Mucosa of descending colon (tissue), 3 donors: ENCODE results near the gene SUMF2. TPM values are rescaled to one million over a fixed set of nuclear protein-coding genes. Genes with fewer than 3 reads are reported as not detected.
"Not testable (repeated sequence)": the region's sequence is repeated elsewhere in the genome, so short reads cannot be mapped to it uniquely, and the experiment has no call there.

Experiments used
- ATAC-seq: fragments of 200-7000 bp; cut with Tn5 transposase; one replicate; pipeline ENCODE4 v1.9.1; 2020; ENCODE audit warnings: mild to moderate bottlenecking, moderate library complexity
- DNase-seq, 3 donors: peaks; one replicate each; pipeline ENCODE4 v3.0.0-alpha.2; 2020
- H3K36me3 ChIP-seq: fragments of 200-600 bp; one replicate; pipeline ENCODE4 v1.8.0; 2021; ENCODE audit warnings: low read depth, mild to moderate bottlenecking
- H3K4me1 ChIP-seq: fragments of 200-600 bp; one replicate; pipeline ENCODE4 v1.8.0; 2021; ENCODE audit warnings: low read depth, mild to moderate bottlenecking
- H3K4me3 ChIP-seq: fragments of 200-600 bp; one replicate; pipeline ENCODE4 v1.8.0; 2021; ENCODE audit warnings: mild to moderate bottlenecking
- H3K9me3 ChIP-seq: fragments of 200-600 bp; one replicate; pipeline ENCODE4 v1.8.0; 2021; ENCODE audit warnings: mild to moderate bottlenecking
- intact Hi-C, 2 donors: fragments of 100-400 bp; cut with DNase I in 1 of 2; cut with micrococcal nuclease in 1 of 2; formaldehyde crosslinking; loops; one replicate each; pipeline versions ENCODE4 v1.11.0 to v1.11.1; 2022; cut with DNase I, micrococcal nuclease
- total RNA-seq, 3 donors: library from RNA; stranded (reverse); fragmentation: NEBNext Ultra II Directional in 2 of 3; extraction: Animal tissue kit (Norgen Biotek cat#: 25700) in 2 of 3; gene quantifications; one replicate each; pipeline versions ENCODE4 v1.2.1 to v1.2.4, GENCODE V29; 2021 to 2023
- TF ChIP-seq, protein P1 (sequence below): fragments of 200-600 bp; IDR thresholded peaks from one replicate; pipeline ENCODE4 v1.8.0; 2022; ENCODE audit warnings: antibody characterized with exemption, mild to moderate bottlenecking
- donor health status: DM: no; HTN: no; CAD: no; lungs with moderate emphysema.
- donor health status: DM: no; HTN: no; CAD: no.
- donor health status: DM: no; HTN: yes; CAD: no.

The SUMF2 gene
- total RNA-seq, 3 donors from 2014 or later, result 91.6 to 122 (median 101) TPM

DNA sequence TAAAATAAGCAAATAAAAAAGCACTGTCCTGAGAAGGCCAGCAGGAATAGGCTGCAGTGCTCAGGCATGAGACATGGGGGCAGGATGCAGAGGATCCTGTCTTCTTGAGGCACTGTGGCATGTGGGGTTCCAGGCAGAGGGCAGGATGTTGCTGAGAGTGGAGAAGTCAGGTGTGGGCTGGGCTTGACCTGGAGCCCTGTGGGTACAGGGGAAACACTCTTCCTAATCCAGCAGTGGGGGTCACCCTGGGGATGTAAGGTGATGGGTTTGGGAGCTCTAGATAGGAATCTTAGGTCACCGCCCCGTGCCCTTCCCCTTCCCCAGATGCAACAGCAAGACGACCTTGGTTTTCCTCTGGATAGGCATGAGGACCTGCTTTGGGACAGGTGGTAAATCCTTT lies 13.6 kb downstream of the SUMF2 start:
- Histone ChIP-seq H3K36me3 (no peaks in the 10 kb centered on the region), H3K9me3 (no peaks in the 10 kb centered on the region), H3K4me1 (no peaks in the 10 kb centered on the region), H3K4me3 (no peak overlapping the region)
- DNase-seq, result no peak
- TF ChIP-seq, protein P1, sequence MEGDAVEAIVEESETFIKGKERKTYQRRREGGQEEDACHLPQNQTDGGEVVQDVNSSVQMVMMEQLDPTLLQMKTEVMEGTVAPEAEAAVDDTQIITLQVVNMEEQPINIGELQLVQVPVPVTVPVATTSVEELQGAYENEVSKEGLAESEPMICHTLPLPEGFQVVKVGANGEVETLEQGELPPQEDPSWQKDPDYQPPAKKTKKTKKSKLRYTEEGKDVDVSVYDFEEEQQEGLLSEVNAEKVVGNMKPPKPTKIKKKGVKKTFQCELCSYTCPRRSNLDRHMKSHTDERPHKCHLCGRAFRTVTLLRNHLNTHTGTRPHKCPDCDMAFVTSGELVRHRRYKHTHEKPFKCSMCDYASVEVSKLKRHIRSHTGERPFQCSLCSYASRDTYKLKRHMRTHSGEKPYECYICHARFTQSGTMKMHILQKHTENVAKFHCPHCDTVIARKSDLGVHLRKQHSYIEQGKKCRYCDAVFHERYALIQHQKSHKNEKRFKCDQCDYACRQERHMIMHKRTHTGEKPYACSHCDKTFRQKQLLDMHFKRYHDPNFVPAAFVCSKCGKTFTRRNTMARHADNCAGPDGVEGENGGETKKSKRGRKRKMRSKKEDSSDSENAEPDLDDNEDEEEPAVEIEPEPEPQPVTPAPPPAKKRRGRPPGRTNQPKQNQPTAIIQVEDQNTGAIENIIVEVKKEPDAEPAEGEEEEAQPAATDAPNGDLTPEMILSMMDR, result no peak
- no peak for ATAC-seq
- intact Hi-C loops, result loop anchor here in 1 of 2 donors (10.0 kb wide), 1 partner anchor 73 kb away; no protein-coding TSS in a partner anchor

DNA sequence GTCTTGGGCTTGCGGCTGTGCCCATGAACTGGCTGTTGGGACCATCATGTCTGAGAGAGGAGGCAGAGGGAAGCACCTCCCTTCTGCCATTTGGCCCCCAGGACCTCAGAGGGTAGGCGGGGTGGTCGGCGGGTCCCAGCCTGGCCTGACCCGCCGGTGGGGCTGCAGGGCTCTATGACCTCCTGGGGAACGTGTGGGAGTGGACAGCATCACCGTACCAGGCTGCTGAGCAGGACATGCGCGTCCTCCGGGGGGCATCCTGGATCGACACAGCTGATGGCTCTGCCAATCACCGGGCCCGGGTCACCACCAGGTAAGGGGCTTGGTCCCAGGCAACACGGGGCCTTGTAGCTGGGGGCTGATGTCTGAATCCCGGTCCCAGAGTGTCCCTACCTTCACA lies 14.1 kb downstream of the SUMF2 start:
- ATAC-seq, result no peak
- no peak for DNase-seq
- Histone ChIP-seq H3K4me3 (no peak overlapping the region), H3K36me3 (no peaks in the 10 kb centered on the region), H3K4me1 (no peaks in the 10 kb centered on the region), H3K9me3 (no peaks in the 10 kb centered on the region)
- TF ChIP-seq, protein P1, result no peak
- intact Hi-C loops, result loop anchor here in 1 of 2 donors (10.0 kb wide), 1 partner anchor 73 kb away; no protein-coding TSS in a partner anchor

DNA sequence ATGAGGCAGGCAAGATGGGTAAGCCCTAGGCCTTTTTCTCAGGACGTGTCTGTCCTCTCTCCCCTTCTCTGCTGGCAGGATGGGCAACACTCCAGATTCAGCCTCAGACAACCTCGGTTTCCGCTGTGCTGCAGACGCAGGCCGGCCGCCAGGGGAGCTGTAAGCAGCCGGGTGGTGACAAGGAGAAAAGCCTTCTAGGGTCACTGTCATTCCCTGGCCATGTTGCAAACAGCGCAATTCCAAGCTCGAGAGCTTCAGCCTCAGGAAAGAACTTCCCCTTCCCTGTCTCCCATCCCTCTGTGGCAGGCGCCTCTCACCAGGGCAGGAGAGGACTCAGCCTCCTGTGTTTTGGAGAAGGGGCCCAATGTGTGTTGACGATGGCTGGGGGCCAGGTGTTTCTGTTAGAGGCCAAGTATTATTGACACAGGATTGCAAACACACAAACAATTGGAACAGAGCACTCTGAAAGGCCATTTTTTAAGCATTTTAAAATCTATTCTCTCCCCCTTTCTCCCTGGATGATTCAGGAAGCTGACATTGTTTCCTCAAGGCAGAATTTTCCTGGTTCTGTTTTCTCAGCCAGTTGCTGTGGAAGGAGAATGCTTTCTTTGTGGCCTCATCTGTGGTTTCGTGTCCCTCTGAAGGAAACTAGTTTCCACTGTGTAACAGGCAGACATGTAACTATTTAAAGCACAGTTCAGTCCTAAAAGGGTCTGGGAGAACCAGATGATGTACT lies 15.5 kb downstream of the SUMF2 start:
- intact Hi-C loops, result loop anchor here in 1 of 2 donors (10.0 kb wide), 1 partner anchor 75 kb away; no protein-coding TSS in a partner anchor
- H3K36me3 ChIP-seq, result no peaks in the 10 kb centered on the region
- no peaks in the 10 kb centered on the region for H3K9me3 ChIP-seq
- H3K4me3 ChIP-seq, result no peak overlapping the region
- ATAC-seq (peak; percentile 43), DNase-seq (peak; percentile 52 to 71 (median 67))
- no peaks in the 10 kb centered on the region for H3K4me1 ChIP-seq
- TF ChIP-seq, protein P1, result no peak

DNA sequence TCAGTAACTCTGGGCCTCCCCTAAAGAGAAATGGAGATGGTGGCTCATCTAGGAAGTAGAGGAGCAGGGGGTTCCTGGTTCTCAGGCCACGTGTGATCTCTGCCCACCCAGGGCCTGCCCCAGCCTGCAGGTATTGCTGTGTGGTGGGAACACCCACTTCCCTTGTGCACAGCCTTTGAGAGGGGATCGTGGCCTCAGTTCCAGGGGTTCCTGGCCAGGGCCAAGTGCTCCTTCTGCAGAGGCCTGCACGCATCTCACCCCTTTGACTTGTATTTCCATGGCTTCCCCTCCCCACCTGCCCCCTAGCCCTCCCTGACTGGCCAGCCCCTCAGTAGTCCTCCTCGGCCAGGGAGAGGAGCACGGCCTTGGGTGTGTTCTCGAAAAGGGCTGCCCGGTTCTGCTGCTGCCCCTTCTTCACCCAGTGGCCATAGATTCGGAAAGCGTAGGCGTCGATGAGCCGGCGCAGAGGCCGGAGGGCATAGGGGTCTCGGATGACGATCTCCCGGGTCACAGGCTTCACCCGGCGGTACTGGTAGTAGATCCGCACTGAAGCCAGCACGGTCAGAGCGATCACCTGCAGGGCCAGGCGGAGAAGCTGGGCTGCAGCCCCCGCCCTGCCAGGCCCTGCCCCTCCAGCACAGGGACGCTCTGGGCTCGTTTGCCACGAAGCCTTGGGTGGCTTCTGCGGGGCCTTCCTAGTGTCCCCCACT lies 16.8 kb downstream of the SUMF2 start:
- H3K9me3 ChIP-seq, DNase-seq, H3K36me3 ChIP-seq, intact Hi-C loops, H3K4me3 ChIP-seq, H3K4me1 ChIP-seq, ATAC-seq: not testable (repeated sequence)

DNA sequence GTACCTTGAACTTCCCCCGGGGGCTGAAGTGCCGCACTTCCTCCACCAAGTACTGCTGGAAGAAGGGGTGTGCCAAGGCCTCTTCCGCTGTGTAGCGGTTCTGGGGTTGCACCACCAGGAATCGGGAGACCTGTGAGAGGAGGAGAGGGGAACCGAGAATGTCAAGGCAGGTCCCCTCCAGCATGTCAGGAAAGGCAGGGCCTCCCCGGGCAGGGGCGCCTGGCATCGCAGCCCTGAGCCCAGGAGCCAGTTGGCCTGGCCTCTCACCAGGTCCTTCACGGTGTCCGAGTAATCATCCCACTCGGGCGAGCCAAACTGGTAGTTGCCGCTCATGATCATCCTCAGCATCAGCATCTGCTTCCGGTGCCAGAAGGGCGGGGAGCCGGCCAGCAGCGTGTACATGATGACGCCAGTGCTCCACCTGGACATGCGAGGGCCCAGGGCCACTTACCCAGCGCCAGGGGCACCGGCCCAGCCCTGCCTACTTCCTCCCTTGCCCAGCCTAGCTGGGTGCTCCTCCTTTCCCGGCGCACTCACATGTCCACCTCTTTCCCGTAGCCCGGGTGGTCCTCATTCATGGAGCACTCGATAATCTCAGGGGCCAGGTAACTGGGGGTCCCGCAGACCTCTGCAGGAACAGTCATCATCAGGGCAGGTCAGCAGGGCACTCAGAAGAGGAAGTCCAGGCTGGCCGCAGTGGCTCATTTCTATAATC lies 17.7 kb downstream of the SUMF2 start:
- H3K4me3 ChIP-seq, result no peak overlapping the region
- intact Hi-C loops, result no loop called here
- H3K9me3 ChIP-seq, result no peaks in the 10 kb centered on the region
- ATAC-seq, result no peak
- no peak for DNase-seq
- H3K4me1 ChIP-seq, result no peaks in the 10 kb centered on the region
- no peaks in the 10 kb centered on the region for H3K36me3 ChIP-seq
- TF ChIP-seq, protein P1, result no peak
